Chondrocyte (in vitro differentiated cells): Measurements from ENCODE around the gene UPP2. TPM values are rescaled to one million over a fixed set of nuclear protein-coding genes. Genes with fewer than 3 reads are reported as not detected.

Experiments
- DNase-seq: peaks from one replicate; pipeline ENCODE4 v3.0.0; 2021; ENCODE audit warnings: mixed read lengths, low spot score
- H3K27ac Mint-ChIP-seq: one replicate; pipeline ENCODE4 v1.8.0; 2021; ENCODE audit warnings: mild to moderate bottlenecking, moderate library complexity, mixed read lengths; ENCODE audit not compliant: unreplicated experiment
- H3K27me3 Mint-ChIP-seq: 2 replicates; pipeline ENCODE4 v1.8.0; 2021; ENCODE audit warnings: low read depth, mixed read lengths
- H3K36me3 Mint-ChIP-seq: 2 replicates; pipeline ENCODE4 v1.8.0; 2021; ENCODE audit warnings: low read depth, mixed read lengths
- H3K4me1 Mint-ChIP-seq: 2 replicates; pipeline ENCODE4 v1.8.0; 2021; ENCODE audit warnings: low read depth, mild to moderate bottlenecking, mixed read lengths
- H3K4me3 Mint-ChIP-seq: one replicate; pipeline ENCODE4 v1.8.0; 2021; ENCODE audit warnings: mild to moderate bottlenecking, moderate library complexity, mixed read lengths; ENCODE audit not compliant: unreplicated experiment
- H3K9me3 Mint-ChIP-seq: 2 replicates; pipeline ENCODE4 v1.8.0; 2021; ENCODE audit warnings: low read depth, mixed read lengths
- total RNA-seq: library from RNA; stranded (reverse); gene quantifications from 3 replicates; pipeline ENCODE4 v1.2.1, GENCODE V29; 2021
- TF ChIP-seq, protein P1 (sequence below): fragments of 200-600 bp; sonication (generic); IDR thresholded peaks from 2 replicates; pipeline ENCODE4 v1.5.0; 2021; ENCODE audit warnings: antibody characterized with exemption, mild to moderate bottlenecking, moderate library complexity

Gene UPP2
- total RNA-seq, 1 donor from 2014 or later, result not detected

DNA sequence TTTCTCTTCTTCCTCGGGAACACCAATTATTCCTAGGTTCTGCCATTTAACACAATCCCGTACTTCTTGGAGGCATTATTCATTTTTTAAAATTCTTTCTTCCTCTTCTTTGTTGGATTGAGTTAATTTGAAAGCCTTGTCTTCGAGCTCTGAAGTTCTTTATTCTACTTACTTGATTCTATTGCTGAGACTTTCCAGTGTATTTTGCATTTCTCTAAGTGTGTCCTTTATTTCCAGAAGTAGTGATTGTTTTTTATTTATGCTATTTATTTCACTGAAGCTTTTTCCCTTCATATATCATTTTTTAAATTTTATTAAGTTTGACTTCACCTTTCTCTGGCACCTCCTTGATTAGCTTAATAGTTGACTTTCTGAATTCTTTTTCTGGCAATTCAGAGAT lies 13.6 kb upstream of the UPP2 start:
- Mint-ChIP-seq H3K9me3 (peaks cover 33% of the 10 kb centered on the region), H3K27me3 (peaks cover 3% of the 10 kb centered on the region), H3K4me1 (no peaks in the 10 kb centered on the region), H3K27ac (no peak overlapping the region), H3K36me3 (peaks cover 2% of the 10 kb centered on the region), H3K4me3 (no peak overlapping the region)
- TF ChIP-seq, protein P1, sequence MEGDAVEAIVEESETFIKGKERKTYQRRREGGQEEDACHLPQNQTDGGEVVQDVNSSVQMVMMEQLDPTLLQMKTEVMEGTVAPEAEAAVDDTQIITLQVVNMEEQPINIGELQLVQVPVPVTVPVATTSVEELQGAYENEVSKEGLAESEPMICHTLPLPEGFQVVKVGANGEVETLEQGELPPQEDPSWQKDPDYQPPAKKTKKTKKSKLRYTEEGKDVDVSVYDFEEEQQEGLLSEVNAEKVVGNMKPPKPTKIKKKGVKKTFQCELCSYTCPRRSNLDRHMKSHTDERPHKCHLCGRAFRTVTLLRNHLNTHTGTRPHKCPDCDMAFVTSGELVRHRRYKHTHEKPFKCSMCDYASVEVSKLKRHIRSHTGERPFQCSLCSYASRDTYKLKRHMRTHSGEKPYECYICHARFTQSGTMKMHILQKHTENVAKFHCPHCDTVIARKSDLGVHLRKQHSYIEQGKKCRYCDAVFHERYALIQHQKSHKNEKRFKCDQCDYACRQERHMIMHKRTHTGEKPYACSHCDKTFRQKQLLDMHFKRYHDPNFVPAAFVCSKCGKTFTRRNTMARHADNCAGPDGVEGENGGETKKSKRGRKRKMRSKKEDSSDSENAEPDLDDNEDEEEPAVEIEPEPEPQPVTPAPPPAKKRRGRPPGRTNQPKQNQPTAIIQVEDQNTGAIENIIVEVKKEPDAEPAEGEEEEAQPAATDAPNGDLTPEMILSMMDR, result no peak
- no peak for DNase-seq

DNA sequence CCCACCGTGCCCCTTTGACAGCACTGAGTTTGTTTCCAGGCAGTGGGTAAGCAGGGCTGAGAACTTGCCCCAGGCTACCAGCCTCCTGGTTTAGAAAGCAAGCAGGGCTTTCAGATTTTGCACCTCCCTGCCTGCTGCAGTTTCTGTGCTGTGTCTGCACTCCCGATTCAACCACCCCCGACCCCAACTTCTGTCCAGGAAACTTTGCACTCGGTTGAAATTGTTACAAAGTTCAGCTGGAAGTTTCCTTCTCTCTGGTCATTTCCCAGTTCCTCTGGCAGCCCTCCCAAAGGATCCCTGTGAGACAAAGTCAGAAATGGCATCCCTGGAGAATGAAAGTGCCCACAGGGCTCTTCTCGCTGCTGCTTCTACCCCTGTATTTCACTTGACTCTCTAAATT lies 12.4 kb upstream of the UPP2 start:
- H3K27ac Mint-ChIP-seq, result no peak overlapping the region

DNA sequence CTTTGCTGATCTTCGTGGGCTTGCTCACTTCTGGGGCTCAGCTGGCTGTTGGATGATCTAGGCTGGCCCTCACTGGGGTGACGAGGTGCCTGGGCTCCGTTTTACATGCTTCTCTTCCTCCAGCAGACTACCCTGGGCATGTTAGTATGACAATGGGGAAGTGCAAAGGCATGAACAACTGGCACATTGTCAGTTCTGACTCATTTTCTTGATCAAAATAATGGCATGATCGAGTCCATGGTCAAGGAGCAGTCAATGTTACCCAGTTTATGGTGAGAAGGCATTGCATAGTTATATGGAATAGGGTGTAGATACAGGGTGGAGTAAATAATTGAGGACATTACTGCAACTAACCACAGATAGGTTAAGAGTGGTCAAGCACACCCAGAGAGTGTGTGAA lies 10.0 kb upstream of the UPP2 start:
- H3K4me1 Mint-ChIP-seq, result no peaks in the 10 kb centered on the region

More for the DNA sequence above, 12.4 kb upstream of the UPP2 start:
- no peaks in the 10 kb centered on the region for H3K4me1 Mint-ChIP-seq
- H3K36me3 Mint-ChIP-seq, result peaks cover 2% of the 10 kb centered on the region
- H3K27me3 Mint-ChIP-seq, result peaks cover 3% of the 10 kb centered on the region
- H3K4me3 Mint-ChIP-seq, result no peak overlapping the region
- H3K9me3 Mint-ChIP-seq, result peaks cover 31% of the 10 kb centered on the region
- TF ChIP-seq, protein P1, result no peak
- DNase-seq, result no peak

GRCh38 chr2:158094487-158095092 lies 7.1 kb upstream of the UPP2 start:
- Mint-ChIP-seq H3K27me3 (no peaks in the 10 kb centered on the region), H3K27ac (peak overlapping the region; percentile 34), H3K36me3 (no peaks in the 10 kb centered on the region), H3K9me3 (no peaks in the 10 kb centered on the region), H3K4me1 (no peaks in the 10 kb centered on the region), H3K4me3 (no peak overlapping the region)
- TF ChIP-seq, protein P1, result no peak
- DNase-seq, result no peak

More for the DNA sequence above, 10.0 kb upstream of the UPP2 start:
- H3K4me3 Mint-ChIP-seq, result no peak overlapping the region
- TF ChIP-seq, protein P1, result no peak
- peaks cover 17% of the 10 kb centered on the region for H3K9me3 Mint-ChIP-seq
- H3K36me3 Mint-ChIP-seq, result peaks cover 2% of the 10 kb centered on the region
- no peaks in the 10 kb centered on the region for H3K27me3 Mint-ChIP-seq
- H3K27ac Mint-ChIP-seq, result no peak overlapping the region
- no peak for DNase-seq

GRCh38 chr2:158095269-158095668 lies 6.4 kb upstream of the UPP2 start:
- H3K27ac Mint-ChIP-seq, result no peak overlapping the region
- DNase-seq, result no peak
- TF ChIP-seq, protein P1, result no peak
- no peaks in the 10 kb centered on the region for H3K4me1 Mint-ChIP-seq
- no peaks in the 10 kb centered on the region for H3K9me3 Mint-ChIP-seq
- no peak overlapping the region for H3K4me3 Mint-ChIP-seq
- H3K36me3 Mint-ChIP-seq, result no peaks in the 10 kb centered on the region
- no peaks in the 10 kb centered on the region for H3K27me3 Mint-ChIP-seq
